ENCODE measurements around the gene RRP9. TPM values are rescaled to one million over a fixed set of nuclear protein-coding genes. Genes with fewer than 3 reads are reported as not detected.

RRP9 gene
- total RNA-seq, 1 experiment from 2014 or later: 22.2 TPM

- DNase-seq (ENCODE audit: low read depth): no peak
These were observed 29.6 kb upstream of the RRP9 start for GRCh38 chr3:51971350-51971749.

- DNase-seq (ENCODE audit: low read depth): no peak
These were observed 29.0 kb upstream of the RRP9 start for GRCh38 chr3:51970606-51971300.

- DNase-seq (ENCODE audit: low read depth): no peak
These were observed 28.1 kb upstream of the RRP9 start for GRCh38 chr3:51969841-51970240.

- no peak for DNase-seq (ENCODE audit: low read depth)
These were observed 27.4 kb upstream of the RRP9 start for GRCh38 chr3:51968883-51969678.

- no peak for DNase-seq (ENCODE audit: low read depth)
These were observed 26.6 kb upstream of the RRP9 start for GRCh38 chr3:51968170-51968775.

- DNase-seq (ENCODE audit: low read depth): peak; percentile 53
These were observed 25.9 kb upstream of the RRP9 start, which contains the start of gene PCBP4 for GRCh38 chr3:51967384-51968169. Gene PCBP4, minus strand, starts transcription at chr3:51967454. Its CDS starts 6,214 bp downstream, at chr3:51961240.

GRCh38 chr3:51966922-51967383 is 25.2 kb upstream of the RRP9 start:
- DNase-seq (ENCODE audit: low read depth): no peak

GRCh38 chr3:51966486-51966885 is 24.8 kb upstream of the RRP9 start:
- no peak for DNase-seq (ENCODE audit: low read depth)

GRCh38 chr3:51966016-51966415 is 24.3 kb upstream of the RRP9 start:
- no peak for DNase-seq (ENCODE audit: low read depth)

GRCh38 chr3:51964521-51964920 is 22.8 kb upstream of the RRP9 start:
- no peak for DNase-seq (ENCODE audit: low read depth)

- DNase-seq (ENCODE audit: low read depth): no peak
These were observed 22.3 kb upstream of the RRP9 start for GRCh38 chr3:51963951-51964451.

GRCh38 chr3:51962854-51963530 is 21.3 kb upstream of the RRP9 start:
- no peak for DNase-seq (ENCODE audit: low read depth)

GRCh38 chr3:51961602-51962569 is 20.2 kb upstream of the RRP9 start:
- DNase-seq (ENCODE audit: low read depth): no peak

GRCh38 chr3:51961011-51961410 is 19.3 kb upstream of the RRP9 start:
- DNase-seq (ENCODE audit: low read depth): no peak

GRCh38 chr3:51960386-51960785 is 18.7 kb upstream of the RRP9 start:
- no peak for DNase-seq (ENCODE audit: low read depth)

- DNase-seq (ENCODE audit: low read depth): no peak
These were observed 17.9 kb upstream of the RRP9 start for GRCh38 chr3:51959651-51960050.

- DNase-seq (ENCODE audit: low read depth): no peak
These were observed 17.2 kb upstream of the RRP9 start for GRCh38 chr3:51958603-51959521.

GRCh38 chr3:51957520-51958205 is 16.0 kb upstream of the RRP9 start:
- no peak for DNase-seq (ENCODE audit: low read depth)

All from M059J (cell line).